ENCODE data around the gene CUX1. TPM values are rescaled to one million over a fixed set of nuclear protein-coding genes. Genes with fewer than 3 reads are reported as not detected.

The CUX1 gene
- total RNA-seq, 4 donors from 2014 or later, result 93.8 to 156 (median 112) TPM

DNA sequence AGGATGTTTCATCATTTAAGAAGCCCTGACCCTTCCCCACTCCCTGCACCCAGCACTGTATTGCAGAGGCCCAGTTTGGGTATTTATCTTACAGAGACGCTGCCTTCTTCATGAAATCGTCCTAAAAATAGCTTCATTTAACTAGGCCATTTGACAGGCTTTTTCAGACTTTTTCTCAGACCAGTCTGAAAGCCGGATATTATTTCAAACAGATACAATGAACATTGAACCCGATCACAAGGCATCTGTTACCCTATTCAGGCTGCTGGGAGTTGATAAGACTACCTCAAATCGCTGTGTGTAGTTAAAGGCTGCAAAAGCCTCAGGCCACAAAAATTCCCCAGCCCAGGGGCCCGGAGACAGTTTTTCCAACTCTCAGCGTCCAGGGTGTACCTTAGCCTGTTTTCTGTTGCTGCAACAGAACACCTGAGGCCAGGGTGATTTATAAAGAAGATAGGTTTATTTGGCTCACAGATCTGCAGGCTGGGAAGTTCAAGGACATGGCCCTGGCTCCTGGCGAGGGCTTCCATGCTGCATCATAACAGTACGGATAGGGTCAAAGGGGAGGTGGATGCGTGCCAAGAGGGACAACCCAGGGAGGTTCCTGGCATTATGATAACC, 338.5 kb downstream of the CUX1 start:
- whole genome bisulfite sequencing, 2 donors, result 88 to 95% methylated on average over 10 of the region's 10 CpGs
- no peak for TF ChIP-seq POLR2A (IDR thresholded peaks at IDR 0.05)
- TF ChIP-seq, protein P1, sequence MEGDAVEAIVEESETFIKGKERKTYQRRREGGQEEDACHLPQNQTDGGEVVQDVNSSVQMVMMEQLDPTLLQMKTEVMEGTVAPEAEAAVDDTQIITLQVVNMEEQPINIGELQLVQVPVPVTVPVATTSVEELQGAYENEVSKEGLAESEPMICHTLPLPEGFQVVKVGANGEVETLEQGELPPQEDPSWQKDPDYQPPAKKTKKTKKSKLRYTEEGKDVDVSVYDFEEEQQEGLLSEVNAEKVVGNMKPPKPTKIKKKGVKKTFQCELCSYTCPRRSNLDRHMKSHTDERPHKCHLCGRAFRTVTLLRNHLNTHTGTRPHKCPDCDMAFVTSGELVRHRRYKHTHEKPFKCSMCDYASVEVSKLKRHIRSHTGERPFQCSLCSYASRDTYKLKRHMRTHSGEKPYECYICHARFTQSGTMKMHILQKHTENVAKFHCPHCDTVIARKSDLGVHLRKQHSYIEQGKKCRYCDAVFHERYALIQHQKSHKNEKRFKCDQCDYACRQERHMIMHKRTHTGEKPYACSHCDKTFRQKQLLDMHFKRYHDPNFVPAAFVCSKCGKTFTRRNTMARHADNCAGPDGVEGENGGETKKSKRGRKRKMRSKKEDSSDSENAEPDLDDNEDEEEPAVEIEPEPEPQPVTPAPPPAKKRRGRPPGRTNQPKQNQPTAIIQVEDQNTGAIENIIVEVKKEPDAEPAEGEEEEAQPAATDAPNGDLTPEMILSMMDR (IDR thresholded peaks at IDR 0.05), result no peak
- no peak for DNase-seq
- intact Hi-C loops (cut with DNase I), result no loop called here
- Histone ChIP-seq H3K27ac (no peak overlapping the region), H3K4me1 (peaks cover 0 to 6% of the 10 kb centered on the region in 2 donors), H3K36me3 (no peaks in the 10 kb centered on the region), H3K4me3 (replicated peaks in 1 of 3) (no peak overlapping the region), H3K9me3 (no peaks in the 10 kb centered on the region), H3K27me3 (no peaks in the 10 kb centered on the region)

DNA sequence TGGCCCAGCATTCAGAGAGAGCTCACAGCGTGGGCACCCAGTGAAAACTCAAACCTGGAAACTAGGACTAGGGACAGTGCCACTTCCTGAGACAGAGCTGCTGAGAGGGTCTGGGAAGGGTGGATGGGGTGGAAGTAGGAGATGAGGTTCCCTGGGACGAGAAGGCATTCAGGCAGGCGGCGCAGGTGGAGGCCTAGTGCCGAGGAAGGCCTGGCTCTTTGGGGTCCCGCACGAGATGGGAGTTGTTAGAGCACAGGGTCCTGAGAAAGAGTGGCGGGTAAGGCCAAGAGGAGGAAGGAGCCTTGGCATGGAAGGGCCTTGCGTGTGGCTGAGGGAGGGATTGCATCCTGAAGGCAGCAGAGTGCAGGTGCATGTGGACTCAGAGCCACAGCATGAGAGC, 339.4 kb downstream of the CUX1 start:
- WGBS, 2 donors, result 95 to 97% methylated on average over 9 of the region's 9 CpGs
- no peak for TF ChIP-seq POLR2A (IDR thresholded peaks at IDR 0.05)
- TF ChIP-seq, protein P1 (IDR thresholded peaks at IDR 0.05), result no peak
- no peak for DNase-seq
- H3K4me3 ChIP-seq (replicated peaks in 1 of 3), result no peak overlapping the region
- peaks cover 0 to 6% of the 10 kb centered on the region in 2 donors for H3K4me1 ChIP-seq
- no peaks in the 10 kb centered on the region for H3K9me3 ChIP-seq
- intact Hi-C loops (cut with DNase I), result no loop called here
- H3K27ac ChIP-seq, result no peak overlapping the region
- no peaks in the 10 kb centered on the region for H3K27me3 ChIP-seq
- H3K36me3 ChIP-seq, result no peaks in the 10 kb centered on the region

DNA sequence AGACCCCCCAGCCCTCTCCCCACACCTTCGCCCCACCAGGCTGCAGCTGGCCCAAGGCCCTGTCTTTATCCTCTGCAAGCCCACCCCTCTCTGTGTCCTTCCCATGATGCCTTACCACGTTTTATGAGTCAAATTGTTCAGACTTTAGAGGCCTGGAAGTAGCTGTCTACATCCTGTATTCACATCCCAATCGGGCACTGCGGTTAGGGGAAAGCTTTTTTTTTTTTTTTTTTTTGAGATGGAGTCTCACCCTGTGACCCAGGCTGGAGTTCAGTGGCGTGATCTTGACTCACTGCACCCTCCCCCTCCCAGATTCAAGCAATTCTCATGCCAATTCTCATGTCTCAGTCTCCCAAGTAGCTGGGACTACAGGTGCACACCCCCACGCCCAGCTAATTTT, 347.7 kb downstream of the CUX1 start:
- peaks cover 0 to 5% of the 10 kb centered on the region in 2 donors for H3K4me1 ChIP-seq
- H3K27ac ChIP-seq, result no peak overlapping the region
- 89 to 94% methylated on average over 6 of the region's 6 CpGs for WGBS, 2 donors
- intact Hi-C loops (cut with DNase I), result no loop called here
- no peaks in the 10 kb centered on the region for H3K36me3 ChIP-seq
- TF ChIP-seq POLR2A (IDR thresholded peaks at IDR 0.05), result no peak
- TF ChIP-seq, protein P1 (IDR thresholded peaks at IDR 0.05), result no peak
- no peaks in the 10 kb centered on the region for H3K9me3 ChIP-seq
- DNase-seq, result no peak
- H3K27me3 ChIP-seq, result no peaks in the 10 kb centered on the region
- no peak overlapping the region for H3K4me3 ChIP-seq (replicated peaks in 1 of 3)

DNA sequence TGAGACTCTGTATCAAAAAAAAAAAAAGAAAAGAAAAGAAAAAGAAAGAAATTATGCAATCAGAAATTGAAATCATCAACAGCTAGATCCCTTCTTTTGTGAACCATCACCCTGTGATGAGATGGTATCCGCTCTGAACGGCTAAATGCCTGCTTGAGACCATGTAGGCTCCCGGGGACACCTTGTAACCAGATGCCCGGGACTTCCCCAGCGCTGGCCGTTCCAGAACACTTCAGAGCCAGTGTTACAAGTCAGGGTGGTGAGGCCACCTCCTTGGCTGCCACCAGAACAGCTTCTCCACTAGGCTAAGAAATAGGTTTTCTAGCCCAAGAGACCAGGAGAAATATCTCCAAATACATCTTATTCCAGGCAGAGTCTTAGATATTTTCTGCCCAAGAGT, 349.8 kb downstream of the CUX1 start:
- Histone ChIP-seq H3K9me3 (no peaks in the 10 kb centered on the region), H3K27me3 (no peaks in the 10 kb centered on the region), H3K27ac (no peak overlapping the region), H3K36me3 (no peaks in the 10 kb centered on the region), H3K4me3 (replicated peaks in 1 of 3) (no peak overlapping the region), H3K4me1 (peaks cover 0 to 5% of the 10 kb centered on the region in 2 donors)
- TF ChIP-seq, protein P1 (IDR thresholded peaks at IDR 0.05), result no peak
- no peak for TF ChIP-seq POLR2A (IDR thresholded peaks at IDR 0.05)
- 87 to 89% methylated on average over 6 of the region's 6 CpGs for WGBS, 2 donors
- DNase-seq, result no peak
- intact Hi-C loops (cut with DNase I), result no loop called here

DNA sequence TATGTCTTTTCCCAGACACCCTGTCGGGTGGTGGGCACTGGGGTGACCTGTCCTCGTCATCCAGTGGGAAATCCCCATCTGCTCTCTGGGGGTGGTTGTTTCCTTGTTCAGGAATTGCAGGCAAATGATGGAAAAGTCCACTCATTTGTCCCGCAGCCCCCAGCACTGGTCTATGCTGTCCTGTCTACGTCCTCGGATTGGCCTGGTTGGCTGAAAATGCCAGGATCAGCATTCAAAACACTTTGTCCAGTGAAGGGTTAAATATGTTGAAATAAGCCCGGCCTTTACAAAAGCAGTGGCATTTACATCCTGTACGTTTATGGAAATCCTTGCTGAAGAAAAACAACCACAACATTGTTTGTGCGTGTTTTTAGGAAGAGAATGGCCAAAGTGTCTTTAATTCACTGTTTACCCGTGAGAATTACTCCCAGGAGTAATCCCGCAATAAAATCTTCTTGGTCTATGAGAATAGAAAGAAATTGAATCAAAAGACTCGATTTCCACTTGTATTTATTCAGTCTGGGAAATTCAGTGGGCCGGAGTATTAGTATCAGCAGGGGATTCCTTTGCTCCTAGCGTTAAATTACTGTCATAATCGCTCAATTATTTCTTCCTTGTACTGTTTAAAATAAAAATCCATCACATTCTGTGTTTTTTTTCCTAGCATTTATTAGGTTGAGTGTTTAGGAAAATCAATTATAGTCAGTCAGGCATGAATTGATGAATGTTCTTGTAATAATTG, 352.4 kb downstream of the CUX1 start:
- Histone ChIP-seq H3K36me3 (no peaks in the 10 kb centered on the region), H3K9me3 (no peaks in the 10 kb centered on the region), H3K27ac (peak overlapping the region in 2 of 3 donors; percentile 6 to 15)

More for the DNA sequence above, 352.4 kb downstream of the CUX1 start:
- H3K4me1 ChIP-seq, result peaks cover 0 to 5% of the 10 kb centered on the region in 2 donors
- no peak overlapping the region for H3K4me3 ChIP-seq (replicated peaks in 1 of 3)
- TF ChIP-seq, protein P1 (IDR thresholded peaks at IDR 0.05), result no peak
- TF ChIP-seq POLR2A (IDR thresholded peaks at IDR 0.05), result no peak
- DNase-seq, result no peak
- H3K27me3 ChIP-seq, result no peaks in the 10 kb centered on the region
- intact Hi-C loops (cut with DNase I), result no loop called here
- WGBS, 2 donors, result 66 to 75% methylated on average over 14 of the region's 14 CpGs
